ENCODE results near the gene VASN.

- TF ChIP-seq CREB1 (IDR thresholded peaks at IDR 0.05) (no peak), CREB1 (CRISPR knock-in tag; IDR thresholded peaks at IDR 0.05) (no peak), TCF7L2 (IDR thresholded peaks at IDR 0.05; ENCODE audit: low read depth, low read length) (no peak), DDX20 (tag; IDR thresholded peaks at IDR 0.05; ENCODE audit: low read depth) (no peak), ZBTB1 (CRISPR knock-in tag; IDR thresholded peaks at IDR 0.05; ENCODE audit: borderline replicate concordance, low read depth) (no peak)
Measured at GRCh38 chr16:4367393-4367856, 4.2 kb upstream of the VASN start.

Measured in K562 (cell line).